OCI-LY7 (cell line): ENCODE results near the gene PRKACG.

Experiments used
- EZH2phosphoT487 ChIP-seq: fragments of 200-600 bp; sonication (generic); IDR thresholded peaks from 2 replicates; pipeline ENCODE4 v1.6.1; 2018; ENCODE audit warnings: low read depth, borderline replicate concordance, mild to moderate bottlenecking, mixed run types, antibody characterized with exemption, low read length, moderate library complexity, mixed read lengths
- TF ChIP-seq, protein P1 (sequence below): fragments of 200-600 bp; sonication (generic); conservative IDR thresholded peaks from 2 replicates; pipeline ENCODE4 v1.5.1; 2014; ENCODE audit warnings: mild to moderate bottlenecking, antibody characterized with exemption, low read length, moderate library complexity, mixed read lengths

GRCh38 chr9:69060766-69061165 is 46.9 kb upstream of the PRKACG start:
- TF ChIP-seq, protein P1, sequence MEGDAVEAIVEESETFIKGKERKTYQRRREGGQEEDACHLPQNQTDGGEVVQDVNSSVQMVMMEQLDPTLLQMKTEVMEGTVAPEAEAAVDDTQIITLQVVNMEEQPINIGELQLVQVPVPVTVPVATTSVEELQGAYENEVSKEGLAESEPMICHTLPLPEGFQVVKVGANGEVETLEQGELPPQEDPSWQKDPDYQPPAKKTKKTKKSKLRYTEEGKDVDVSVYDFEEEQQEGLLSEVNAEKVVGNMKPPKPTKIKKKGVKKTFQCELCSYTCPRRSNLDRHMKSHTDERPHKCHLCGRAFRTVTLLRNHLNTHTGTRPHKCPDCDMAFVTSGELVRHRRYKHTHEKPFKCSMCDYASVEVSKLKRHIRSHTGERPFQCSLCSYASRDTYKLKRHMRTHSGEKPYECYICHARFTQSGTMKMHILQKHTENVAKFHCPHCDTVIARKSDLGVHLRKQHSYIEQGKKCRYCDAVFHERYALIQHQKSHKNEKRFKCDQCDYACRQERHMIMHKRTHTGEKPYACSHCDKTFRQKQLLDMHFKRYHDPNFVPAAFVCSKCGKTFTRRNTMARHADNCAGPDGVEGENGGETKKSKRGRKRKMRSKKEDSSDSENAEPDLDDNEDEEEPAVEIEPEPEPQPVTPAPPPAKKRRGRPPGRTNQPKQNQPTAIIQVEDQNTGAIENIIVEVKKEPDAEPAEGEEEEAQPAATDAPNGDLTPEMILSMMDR: no peak
- TF ChIP-seq EZH2phosphoT487: no peak
